OCI-LY7 (cell line): ENCODE results near the gene RBM33.

ENCODE experiments used
- CTCF ChIP-seq: fragments of 200-600 bp; sonication (generic); conservative IDR thresholded peaks from 2 replicates; pipeline ENCODE4 v1.5.1; 2014; ENCODE audit warnings: mild to moderate bottlenecking, antibody characterized with exemption, low read length, moderate library complexity, mixed read lengths
- EZH2phosphoT487 ChIP-seq: fragments of 200-600 bp; sonication (generic); IDR thresholded peaks from 2 replicates; pipeline ENCODE4 v1.6.1; 2018; ENCODE audit warnings: low read depth, borderline replicate concordance, mild to moderate bottlenecking, mixed run types, antibody characterized with exemption, low read length, moderate library complexity, mixed read lengths

- TF ChIP-seq CTCF (no peak), EZH2phosphoT487 (no peak)
These were observed 106.9 kb downstream of the RBM33 start for GRCh38 chr7:155751409-155751808.
